OCI-LY3 (cell line): Measurements from ENCODE around the gene MKLN1.

ENCODE experiments used
- H2AFZ ChIP-seq: fragments of 200-600, 300-600 bp; shearing (Covaris generic); 2 replicates; pipeline ENCODE4 v1.6.0; 2014; ENCODE audit warnings: antibody characterized with exemption, low read depth, low read length
- H3K27ac ChIP-seq: fragments of 200-600, 300-600 bp; sonication (generic); 2 replicates; pipeline ENCODE4 v1.5.1; 2014; ENCODE audit warnings: mild to moderate bottlenecking, low read length, moderate library complexity, mixed read lengths
- H3K27me3 ChIP-seq: fragments of 200-600, 300-600 bp; sonication (generic); 2 replicates; pipeline ENCODE4 v1.6.1; 2014; ENCODE audit warnings: low read depth, low read length, mixed read lengths
- H3K36me3 ChIP-seq: fragments of 200-600, 300-600 bp; sonication (generic); replicated peaks from 2 replicates; pipeline ENCODE3; 2014; ENCODE audit warnings: low read depth, low read length, mixed read lengths
- H3K4me1 ChIP-seq: fragments of 300-600, 200-600 bp; sonication (generic); 2 replicates; pipeline ENCODE4 v1.6.1; 2014; ENCODE audit warnings: low read length, mixed read lengths
- H3K4me2 ChIP-seq: fragments of 200-600, 300-600 bp; sonication (generic); 2 replicates; pipeline ENCODE4 v1.6.1; 2014; ENCODE audit warnings: low read length, mixed read lengths
- H3K4me3 ChIP-seq: fragments of 300-600, 200-600 bp; sonication (generic); 2 replicates; pipeline ENCODE4 v1.5.1; 2014; ENCODE audit warnings: antibody characterized with exemption, mild to moderate bottlenecking, low read length, moderate library complexity
- H3K79me2 ChIP-seq: fragments of 300-600, 200-600 bp; shearing (Covaris generic); 2 replicates; pipeline ENCODE4 v1.6.1; 2014; ENCODE audit warnings: mild to moderate bottlenecking, low read length, mixed read lengths
- H3K9ac ChIP-seq: fragments of 300-600, 200-600 bp; shearing (Covaris generic); 2 replicates; pipeline ENCODE4 v1.6.0; 2014; ENCODE audit warnings: mild to moderate bottlenecking, low read length, moderate library complexity
- H3K9me3 ChIP-seq: fragments of 200-600, 300-600 bp; shearing (Covaris generic); 2 replicates; pipeline ENCODE4 v1.6.1; 2014; ENCODE audit warnings: low read length, mixed read lengths; ENCODE audit not compliant: insufficient read depth
- H4K20me1 ChIP-seq: fragments of 200-600, 300-600 bp; sonication (generic); 2 replicates; pipeline ENCODE4 v1.6.1; 2016; ENCODE audit warnings: low read length, mixed read lengths; ENCODE audit not compliant: insufficient read depth
- EZH2phosphoT487 ChIP-seq: fragments of 200-600 bp; shearing (Covaris generic); IDR thresholded peaks from 2 replicates; pipeline ENCODE4 v1.6.1; 2018; ENCODE audit warnings: antibody characterized with exemption, mixed run types, low read depth
- TF ChIP-seq, protein P1 (sequence below): fragments of 200-600, 300-600 bp; sonication (generic); IDR thresholded peaks from 2 replicates; pipeline ENCODE4 v1.5.1; 2014; ENCODE audit warnings: antibody characterized with exemption, low read length, low read depth

The MKLN1 gene

DNA sequence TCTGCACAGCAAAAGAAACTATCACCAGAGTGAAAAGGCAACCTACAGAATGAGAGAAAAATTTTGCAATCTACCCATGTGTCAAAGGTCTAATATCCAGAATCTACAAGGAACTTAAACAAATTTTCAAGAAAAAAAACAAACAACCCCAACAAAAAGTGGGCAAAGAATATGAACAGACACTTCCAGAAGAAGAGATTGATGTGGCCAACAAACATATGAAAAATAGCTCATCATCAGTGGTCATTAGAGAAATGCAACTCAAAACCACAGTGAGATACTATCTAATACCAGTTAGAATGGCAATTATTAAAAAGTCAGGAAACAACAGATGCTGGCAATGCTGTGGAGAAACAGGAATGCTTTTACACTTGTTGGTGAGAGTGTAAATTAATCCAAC is 7.1 kb upstream of the MKLN1 start:
- Histone ChIP-seq H3K9me3 (no peaks in the 10 kb centered on the region), H2AFZ (no peak overlapping the region), H3K4me1 (peaks cover 8% of the 10 kb centered on the region), H3K4me2 (no peak overlapping the region), H3K79me2 (no peaks in the 10 kb centered on the region), H3K27ac (no peak overlapping the region), H3K27me3 (no peaks in the 10 kb centered on the region), H3K36me3 (no peaks in the 10 kb centered on the region), H3K4me3 (no peak overlapping the region), H4K20me1 (no peaks in the 10 kb centered on the region), H3K9ac (no peak overlapping the region)
- no peak for TF ChIP-seq EZH2phosphoT487

DNA sequence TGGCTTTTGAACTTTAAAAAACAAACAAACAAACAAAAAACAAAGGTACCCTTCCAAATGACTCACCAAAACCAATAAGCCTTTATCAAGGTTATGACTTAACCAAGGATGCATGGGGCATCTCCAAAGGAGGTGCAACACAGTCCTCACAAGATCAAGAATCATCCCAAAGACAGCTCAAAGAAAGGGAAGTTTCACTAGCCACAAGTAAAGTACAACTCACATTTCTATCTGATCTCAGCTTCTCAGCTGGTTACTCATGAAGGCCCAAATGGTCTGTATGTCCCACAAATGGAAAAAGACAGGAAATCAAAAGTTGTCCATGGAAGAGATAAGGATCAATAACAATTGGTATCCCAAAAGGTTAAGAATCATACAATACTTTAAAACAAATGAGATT is 6.0 kb upstream of the MKLN1 start:
- H3K27me3 ChIP-seq, result no peaks in the 10 kb centered on the region
- no peak overlapping the region for H3K9ac ChIP-seq
- peaks cover 11% of the 10 kb centered on the region for H3K4me1 ChIP-seq
- no peaks in the 10 kb centered on the region for H3K79me2 ChIP-seq
- no peaks in the 10 kb centered on the region for H3K9me3 ChIP-seq
- H4K20me1 ChIP-seq, result no peaks in the 10 kb centered on the region
- H3K4me2 ChIP-seq, result no peak overlapping the region
- H3K27ac ChIP-seq, result no peak overlapping the region
- H3K4me3 ChIP-seq, result no peak overlapping the region
- TF ChIP-seq, protein P1, sequence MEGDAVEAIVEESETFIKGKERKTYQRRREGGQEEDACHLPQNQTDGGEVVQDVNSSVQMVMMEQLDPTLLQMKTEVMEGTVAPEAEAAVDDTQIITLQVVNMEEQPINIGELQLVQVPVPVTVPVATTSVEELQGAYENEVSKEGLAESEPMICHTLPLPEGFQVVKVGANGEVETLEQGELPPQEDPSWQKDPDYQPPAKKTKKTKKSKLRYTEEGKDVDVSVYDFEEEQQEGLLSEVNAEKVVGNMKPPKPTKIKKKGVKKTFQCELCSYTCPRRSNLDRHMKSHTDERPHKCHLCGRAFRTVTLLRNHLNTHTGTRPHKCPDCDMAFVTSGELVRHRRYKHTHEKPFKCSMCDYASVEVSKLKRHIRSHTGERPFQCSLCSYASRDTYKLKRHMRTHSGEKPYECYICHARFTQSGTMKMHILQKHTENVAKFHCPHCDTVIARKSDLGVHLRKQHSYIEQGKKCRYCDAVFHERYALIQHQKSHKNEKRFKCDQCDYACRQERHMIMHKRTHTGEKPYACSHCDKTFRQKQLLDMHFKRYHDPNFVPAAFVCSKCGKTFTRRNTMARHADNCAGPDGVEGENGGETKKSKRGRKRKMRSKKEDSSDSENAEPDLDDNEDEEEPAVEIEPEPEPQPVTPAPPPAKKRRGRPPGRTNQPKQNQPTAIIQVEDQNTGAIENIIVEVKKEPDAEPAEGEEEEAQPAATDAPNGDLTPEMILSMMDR, result no peak
- no peak for TF ChIP-seq EZH2phosphoT487
- no peak overlapping the region for H2AFZ ChIP-seq
- H3K36me3 ChIP-seq, result no peaks in the 10 kb centered on the region

DNA sequence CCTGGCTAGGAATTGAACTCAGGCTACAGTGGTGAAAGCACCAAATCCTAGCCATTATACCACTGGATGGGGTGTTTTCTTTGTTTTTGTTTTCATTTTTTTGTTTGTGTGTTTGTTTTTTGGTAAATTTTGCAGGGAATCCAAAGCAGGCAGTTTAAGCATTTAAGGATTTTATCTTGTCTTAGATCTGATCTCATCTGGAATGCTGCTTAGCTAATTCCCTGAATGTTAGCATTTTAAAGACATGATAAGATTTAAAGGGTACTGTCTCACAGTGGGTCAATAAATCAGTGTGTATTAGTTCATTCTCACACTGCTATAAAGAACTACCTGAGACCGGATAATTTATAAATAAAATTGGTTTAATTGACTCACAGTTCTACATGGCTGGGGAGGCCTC is 5.6 kb upstream of the MKLN1 start:
- Histone ChIP-seq H3K9me3 (no peaks in the 10 kb centered on the region), H3K4me1 (peaks cover 15% of the 10 kb centered on the region), H3K79me2 (0 out of 2 replicates have a peak, but pooled peaks cover 2% of the 10 kb centered on the region), H3K4me2 (no peak overlapping the region), H3K9ac (no peak overlapping the region), H3K36me3 (no peaks in the 10 kb centered on the region), H3K4me3 (no peak overlapping the region), H3K27me3 (no peaks in the 10 kb centered on the region), H3K27ac (no peak overlapping the region), H4K20me1 (no peaks in the 10 kb centered on the region), H2AFZ (no peak overlapping the region)
- TF ChIP-seq, protein P1, result no peak
- no peak for TF ChIP-seq EZH2phosphoT487

- no peak overlapping the region for H3K9ac ChIP-seq
- no peak overlapping the region for H3K27ac ChIP-seq
- H2AFZ ChIP-seq, result no peak overlapping the region
- no peaks in the 10 kb centered on the region for H3K36me3 ChIP-seq
- no peaks in the 10 kb centered on the region for H3K9me3 ChIP-seq
- peaks cover 16% of the 10 kb centered on the region for H3K4me1 ChIP-seq
- no peak overlapping the region for H3K4me2 ChIP-seq
- no peak overlapping the region for H3K4me3 ChIP-seq
- TF ChIP-seq EZH2phosphoT487, result no peak
- TF ChIP-seq, protein P1, result no peak
- no peaks in the 10 kb centered on the region for H3K27me3 ChIP-seq
- no peaks in the 10 kb centered on the region for H4K20me1 ChIP-seq
- peaks cover 5% of the 10 kb centered on the region for H3K79me2 ChIP-seq
Observed at GRCh38 chr7:131322861-131323260, 4.8 kb upstream of the MKLN1 start.
